ENCODE data around the gene TMEM59L. TPM values are rescaled to one million over a fixed set of nuclear protein-coding genes. Genes with fewer than 3 reads are reported as not detected.

Gene TMEM59L
- total and polyA plus RNA-seq, 10 of the 15 experiments (the other 5 are each of a cell fraction or from before 2014, with no cell fraction given), result 0.06 TPM; not detected in 9

DNA sequence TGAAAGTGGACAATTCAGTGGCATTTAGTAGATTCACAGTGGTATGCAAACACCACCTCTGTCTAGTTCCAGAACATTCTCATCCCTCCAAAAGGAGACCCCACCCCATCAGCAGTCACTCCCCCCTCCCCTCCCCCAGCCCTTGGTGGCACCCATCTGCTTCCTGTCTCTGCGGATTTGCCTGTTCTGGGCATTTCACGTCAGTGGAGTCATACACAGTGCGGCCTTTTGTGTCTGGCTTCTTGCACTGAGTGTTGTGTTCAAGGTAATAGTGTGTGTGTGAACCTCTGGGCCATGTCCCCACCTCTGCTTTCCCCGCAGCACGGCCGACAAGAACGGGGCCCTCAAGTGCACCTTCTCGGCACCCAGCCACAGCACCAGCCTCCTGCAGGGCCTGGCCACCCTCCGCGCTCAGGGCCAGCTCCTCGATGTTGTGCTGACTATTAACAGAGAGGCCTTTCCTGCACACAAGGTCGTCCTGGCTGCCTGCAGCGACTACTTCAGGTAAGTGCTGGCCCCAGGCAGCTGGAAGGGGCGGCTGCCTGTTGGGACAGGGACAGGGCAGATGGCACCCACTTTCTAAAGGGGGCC lies 51.4 kb downstream of the TMEM59L start:
- POLR2A ChIA-PET, result no interaction called here
- TF ChIP-seq SRF (IDR thresholded peaks at IDR 0.05; ENCODE audit: low read depth in 2 of 2, low read length in 2 of 2) (0 out of 4 replicates have a peak, but pooled peaks of 1 of the 2 experiments have one; percentile 50), DPF2 (IDR thresholded peaks at IDR 0.05) (no peak)
- no peak overlapping the region for H3K9ac ChIP-seq (ENCODE audit: control insufficient read depth, insufficient read depth, low read length)
- H4K20me1 ChIP-seq (ENCODE audit: control insufficient read depth, insufficient read depth), result no peaks in the 10 kb centered on the region
- FAIRE-seq, result no peak
- WGBS (ENCODE audit: insufficient coverage, insufficient replicate concordance, low lambda C conversion rate, missing lambda C conversion rate), result 86% methylated on average over 11 of the region's 14 CpGs
- no TSS peak for BruUV-seq (replicated peaks)
- H3K4me1 ChIP-seq (ENCODE audit: control insufficient read depth, insufficient read depth, low read length), result peaks cover 3% of the 10 kb centered on the region; the same call in 1 of the 2 replicates
- no peaks in the 10 kb centered on the region; the same call in 2 of the 3 replicates for H3K9me3 ChIP-seq (replicated peaks; ENCODE audit: control insufficient read depth, insufficient read depth, low read length)
- no peaks in the 10 kb centered on the region for H3K27me3 ChIP-seq (replicated peaks in 1 of 2; ENCODE audit: control insufficient read depth in 2 of 2, insufficient read depth in 2 of 2, low read length in 1 of 2)
- no peak overlapping the region for H2AFZ ChIP-seq (ENCODE audit: control insufficient read depth, low read depth, low read length)
- in situ Hi-C loops (cut with MboI), result no loop called here
- no peak overlapping the region for H3K4me2 ChIP-seq (ENCODE audit: control insufficient read depth, insufficient read depth)
- SMC1A ChIA-PET (ENCODE audit: uncharacterized antibody, unreplicated experiment), result no interaction called here
- no peak overlapping the region for H3K4me3 ChIP-seq
- intact Hi-C loops (cut with micrococcal nuclease; ENCODE audit: unreplicated experiment), result no loop called here
- CTCF ChIA-PET, result no interaction called here
- no peak overlapping the region for H3K27ac ChIP-seq (ENCODE audit: control insufficient read depth, insufficient read depth)
- no peak for ATAC-seq
- RAD21 ChIA-PET (ENCODE audit: unreplicated experiment), result no interaction called here
- no peak for DNase-seq (ENCODE audit: low read depth, low spot score)
- no peaks in the 10 kb centered on the region for H3K79me2 ChIP-seq (ENCODE audit: control insufficient read depth, insufficient read depth, low read length)
- peaks cover 0 to 10% of the 10 kb centered on the region in 2 experiments; a peak in 2 of 4 replicates for H3K36me3 ChIP-seq (ENCODE audit: control insufficient read depth in 2 of 2, insufficient read depth in 2 of 2, low read length in 1 of 2)

DNA sequence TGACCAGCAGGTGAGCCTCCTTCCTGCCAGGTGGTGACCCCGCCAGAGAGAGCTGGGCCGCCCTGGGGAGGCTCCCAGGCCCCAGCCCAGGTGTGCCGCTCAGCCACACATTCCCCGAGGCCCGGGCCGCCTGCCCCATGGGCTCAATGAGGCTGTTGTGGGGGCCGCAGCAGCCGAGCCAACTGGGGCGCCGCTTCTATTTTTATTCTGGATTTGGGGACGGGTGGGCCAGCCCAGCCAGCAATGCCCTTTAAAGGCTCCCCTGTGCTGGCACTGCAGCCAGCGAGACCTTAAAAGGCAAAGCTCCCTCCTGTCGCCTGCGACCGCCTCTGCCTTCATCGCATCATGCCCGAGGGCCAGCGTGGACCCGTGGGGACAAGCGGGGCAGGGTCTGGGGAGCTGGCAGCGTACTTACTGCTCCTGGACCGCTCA lies 53.1 kb downstream of the TMEM59L start:
- H3K27me3 ChIP-seq (replicated peaks in 1 of 2; ENCODE audit: control insufficient read depth in 2 of 2, insufficient read depth in 2 of 2, low read length in 1 of 2), result no peaks in the 10 kb centered on the region
- no peaks in the 10 kb centered on the region for H3K4me1 ChIP-seq (ENCODE audit: control insufficient read depth, insufficient read depth, low read length)
- H4K20me1 ChIP-seq (ENCODE audit: control insufficient read depth, insufficient read depth), result no peaks in the 10 kb centered on the region
- SMC1A ChIA-PET (ENCODE audit: uncharacterized antibody, unreplicated experiment), result no interaction called here
- RAD21 ChIA-PET (ENCODE audit: unreplicated experiment), result no interaction called here
- POLR2A ChIA-PET, result interaction anchor here (0.6 kb wide), 1 partner anchor 49 kb away, joined by 3 read pairs; no protein-coding TSS in a partner anchor
- in situ Hi-C loops (cut with MboI), result no loop called here
- 90% methylated on average over 21 of the region's 22 CpGs for WGBS (ENCODE audit: insufficient coverage, insufficient replicate concordance, low lambda C conversion rate, missing lambda C conversion rate)
- no peaks in the 10 kb centered on the region; the same call in 2 of the 3 replicates for H3K9me3 ChIP-seq (replicated peaks; ENCODE audit: control insufficient read depth, insufficient read depth, low read length)
- no peaks in the 10 kb centered on the region for H3K79me2 ChIP-seq (ENCODE audit: control insufficient read depth, insufficient read depth, low read length)
- peaks cover 0 to 11% of the 10 kb centered on the region in 2 experiments; a peak in 2 of 4 replicates for H3K36me3 ChIP-seq (ENCODE audit: control insufficient read depth in 2 of 2, insufficient read depth in 2 of 2, low read length in 1 of 2)
- CTCF ChIA-PET, result no interaction called here
- intact Hi-C loops (cut with micrococcal nuclease; ENCODE audit: unreplicated experiment), result no loop called here
- no peak overlapping the region for H3K27ac ChIP-seq (ENCODE audit: control insufficient read depth, insufficient read depth)
- no peak overlapping the region for H3K9ac ChIP-seq (ENCODE audit: control insufficient read depth, insufficient read depth, low read length)
- ATAC-seq (no peak), DNase-seq (ENCODE audit: low read depth, low spot score) (no peak), FAIRE-seq (no peak)
- BruUV-seq (replicated peaks), result no TSS peak
- no peak overlapping the region for H3K4me3 ChIP-seq
- H3K4me2 ChIP-seq (ENCODE audit: control insufficient read depth, insufficient read depth), result no peak overlapping the region
- no peak overlapping the region for H2AFZ ChIP-seq (ENCODE audit: control insufficient read depth, low read depth, low read length)
- TF ChIP-seq TCF7 (IDR thresholded peaks at IDR 0.05; ENCODE audit: borderline replicate concordance) (no peak), IRF4 (IDR thresholded peaks at IDR 0.05; ENCODE audit: low read depth, low read length) (no peak), LARP7 (IDR thresholded peaks at IDR 0.05) (no peak), STAT1 (conservative IDR thresholded peaks at IDR 0.05) (no peak), ZNF24 (IDR thresholded peaks at IDR 0.05) (no peak), CREM (IDR thresholded peaks at IDR 0.05; ENCODE audit: low read depth) (no peak), NR2C1 (IDR thresholded peaks at IDR 0.05) (no peak), GATAD2B (conservative IDR thresholded peaks at IDR 0.05; ENCODE audit: low read depth) (no peak), EGR1 (IDR thresholded peaks at IDR 0.05; ENCODE audit: borderline replicate concordance in 1 of 2, low read depth in 2 of 2, low read length in 2 of 2) (no peak), MTA2 (IDR thresholded peaks at IDR 0.05; ENCODE audit: low read depth) (no peak), ESRRA (IDR thresholded peaks at IDR 0.05; ENCODE audit: low read length) (no peak)
- TF ChIP-seq, protein P1, sequence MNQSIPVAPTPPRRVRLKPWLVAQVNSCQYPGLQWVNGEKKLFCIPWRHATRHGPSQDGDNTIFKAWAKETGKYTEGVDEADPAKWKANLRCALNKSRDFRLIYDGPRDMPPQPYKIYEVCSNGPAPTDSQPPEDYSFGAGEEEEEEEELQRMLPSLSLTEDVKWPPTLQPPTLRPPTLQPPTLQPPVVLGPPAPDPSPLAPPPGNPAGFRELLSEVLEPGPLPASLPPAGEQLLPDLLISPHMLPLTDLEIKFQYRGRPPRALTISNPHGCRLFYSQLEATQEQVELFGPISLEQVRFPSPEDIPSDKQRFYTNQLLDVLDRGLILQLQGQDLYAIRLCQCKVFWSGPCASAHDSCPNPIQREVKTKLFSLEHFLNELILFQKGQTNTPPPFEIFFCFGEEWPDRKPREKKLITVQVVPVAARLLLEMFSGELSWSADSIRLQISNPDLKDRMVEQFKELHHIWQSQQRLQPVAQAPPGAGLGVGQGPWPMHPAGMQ (IDR thresholded peaks at IDR 0.05; ENCODE audit: borderline replicate concordance), result no peak
- TF ChIP-seq, protein P2, sequence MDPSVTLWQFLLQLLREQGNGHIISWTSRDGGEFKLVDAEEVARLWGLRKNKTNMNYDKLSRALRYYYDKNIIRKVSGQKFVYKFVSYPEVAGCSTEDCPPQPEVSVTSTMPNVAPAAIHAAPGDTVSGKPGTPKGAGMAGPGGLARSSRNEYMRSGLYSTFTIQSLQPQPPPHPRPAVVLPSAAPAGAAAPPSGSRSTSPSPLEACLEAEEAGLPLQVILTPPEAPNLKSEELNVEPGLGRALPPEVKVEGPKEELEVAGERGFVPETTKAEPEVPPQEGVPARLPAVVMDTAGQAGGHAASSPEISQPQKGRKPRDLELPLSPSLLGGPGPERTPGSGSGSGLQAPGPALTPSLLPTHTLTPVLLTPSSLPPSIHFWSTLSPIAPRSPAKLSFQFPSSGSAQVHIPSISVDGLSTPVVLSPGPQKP (IDR thresholded peaks at IDR 0.05; ENCODE audit: low read depth, low read length), result no peak
